ENCODE measurements around the gene SULT2B1.
"Not testable (repeated sequence)": the region's sequence is repeated elsewhere in the genome, so short reads cannot be mapped to it uniquely, and the experiment has no call there.

The SULT2B1 gene

DNA sequence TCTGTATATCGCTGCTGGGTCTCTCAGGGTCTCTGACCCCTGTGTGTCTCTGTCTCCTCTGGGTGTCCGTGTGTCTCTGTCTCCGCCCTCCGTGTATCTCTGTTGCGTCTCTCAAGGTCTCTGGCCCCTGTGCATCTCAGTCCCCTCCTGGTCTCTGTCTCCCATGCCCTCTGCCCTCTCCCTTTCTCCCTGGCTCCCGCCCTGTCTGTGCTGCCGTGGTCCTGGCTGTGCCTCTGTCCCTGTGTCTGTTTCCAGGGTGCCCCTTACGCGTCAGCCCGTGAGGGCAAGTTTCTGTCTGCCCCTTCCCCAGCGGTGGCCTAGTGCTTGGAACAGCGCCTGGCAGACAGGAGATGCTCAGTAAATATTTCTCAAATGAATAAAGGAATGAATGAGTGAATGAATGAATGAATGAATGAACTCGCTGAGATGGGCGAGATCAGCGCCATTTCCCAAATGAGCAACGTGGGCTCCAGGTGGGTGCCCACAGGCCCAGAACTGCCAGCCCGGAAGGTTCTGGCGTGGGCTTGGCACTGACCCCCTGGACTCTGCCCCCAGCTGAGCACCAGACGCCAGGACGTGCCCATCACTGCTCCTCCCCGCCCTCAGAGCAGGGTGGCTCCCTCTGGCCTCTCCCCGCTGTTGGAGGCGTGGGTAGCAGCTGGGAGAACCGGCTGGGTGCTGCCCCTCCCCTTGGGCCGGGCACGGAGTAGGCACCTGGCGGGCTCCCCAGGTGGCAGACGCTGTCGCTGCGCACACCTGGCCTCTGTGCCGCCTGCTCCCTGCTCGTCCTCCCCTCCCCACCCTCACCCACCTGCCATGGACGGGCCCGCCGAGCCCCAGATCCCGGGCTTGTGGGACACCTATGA is at the start of gene SULT2B1:
Gene SULT2B1, plus strand, starts transcription at position 736 of the 866 bp plus-strand sequence. Its CDS starts 81 bp downstream, at position 817.
- no peak for DNase-seq

DNA sequence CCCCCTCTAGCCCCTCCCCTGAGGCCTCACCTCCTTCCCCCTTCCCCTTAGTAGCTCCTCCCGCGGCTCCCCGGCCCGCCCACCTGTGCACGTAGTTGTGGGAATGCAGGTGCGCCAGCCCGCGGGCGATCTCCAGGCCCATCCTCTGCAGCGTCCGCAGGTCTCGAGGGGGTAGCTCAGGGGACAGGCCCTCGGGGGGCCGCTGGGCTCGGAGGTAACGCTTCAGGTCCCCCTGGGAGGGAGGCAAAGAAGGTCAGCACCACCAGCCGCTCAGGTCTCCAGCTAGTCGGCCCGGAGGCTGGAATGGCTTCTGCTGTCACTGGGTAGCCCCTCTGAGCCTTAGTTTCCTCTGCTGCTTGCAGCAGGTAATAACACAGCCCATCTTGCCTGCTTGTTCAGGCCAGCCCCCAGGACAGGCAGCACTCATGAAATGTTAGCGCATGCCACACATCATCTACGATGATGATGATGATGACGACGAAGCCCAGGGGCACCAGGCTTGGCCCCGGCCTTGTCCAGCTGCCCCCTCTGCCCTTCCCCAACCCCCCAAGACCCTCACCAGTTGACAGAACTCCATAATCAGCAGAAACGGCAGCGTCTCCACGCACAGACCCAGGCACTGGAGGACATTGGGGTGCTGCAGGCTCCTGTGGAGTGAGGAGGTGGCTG is 49.5 kb upstream of the SULT2B1 start:
- DNase-seq, result no peak

DNA sequence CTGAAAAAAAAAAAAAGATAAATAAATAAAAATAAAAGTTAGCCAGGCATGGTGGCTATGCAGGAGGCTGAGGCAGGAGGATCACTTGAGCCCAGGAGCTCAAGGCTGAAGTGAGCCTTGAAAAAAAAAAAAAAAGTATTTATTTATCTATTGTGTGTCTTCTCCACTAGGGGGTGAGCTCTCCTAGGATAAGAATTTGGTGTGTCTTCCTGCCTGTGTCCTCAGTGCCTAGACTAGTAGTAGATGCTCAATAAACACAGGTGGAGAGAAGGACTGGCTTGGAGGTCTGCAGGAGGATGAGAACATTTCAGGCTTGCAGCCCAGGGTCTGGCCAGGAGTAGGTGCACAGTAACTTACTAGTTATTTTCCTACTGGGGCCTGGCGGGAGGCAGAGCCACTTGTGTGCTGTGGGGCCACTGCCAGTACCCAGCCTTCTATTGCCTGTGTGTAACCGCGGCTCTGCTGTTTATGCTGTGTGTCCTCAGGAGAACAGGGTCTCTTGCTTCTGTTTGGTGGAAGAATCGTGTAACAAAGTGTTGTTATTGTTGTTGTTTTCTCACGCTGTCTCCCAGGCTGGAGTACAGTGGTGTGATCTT is 45.7 kb upstream of the SULT2B1 start:
- DNase-seq, result peak; percentile 17

DNA sequence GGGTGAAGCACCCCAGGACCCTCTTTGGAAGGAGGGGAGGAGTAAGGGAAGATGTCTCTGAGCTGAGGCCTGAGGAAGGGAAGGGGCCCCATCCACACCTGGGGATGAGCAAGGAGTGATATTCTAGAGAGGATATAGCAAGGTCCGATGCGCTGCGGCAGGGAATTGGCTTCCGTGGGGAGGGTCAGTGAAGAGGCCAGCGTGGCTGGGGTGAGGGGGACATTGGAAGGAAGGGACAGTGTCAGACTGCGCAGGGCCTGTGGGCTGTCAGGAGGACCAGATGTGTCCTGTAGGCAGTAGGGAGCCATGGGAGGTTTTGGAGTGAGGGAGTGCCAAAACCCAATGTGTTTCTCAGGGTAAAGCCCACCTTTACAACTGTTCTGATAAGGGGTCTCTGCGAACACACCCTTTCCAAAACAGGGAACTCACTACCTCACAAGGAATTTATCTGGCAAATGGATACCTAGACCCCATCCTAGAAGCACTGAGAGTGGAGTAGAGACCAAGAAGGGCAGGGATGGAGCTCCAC is 44.0 kb upstream of the SULT2B1 start:
- no peak for DNase-seq

GRCh38 chr19:48508729-48509411 is 43.1 kb upstream of the SULT2B1 start:
- no peak for DNase-seq

DNA sequence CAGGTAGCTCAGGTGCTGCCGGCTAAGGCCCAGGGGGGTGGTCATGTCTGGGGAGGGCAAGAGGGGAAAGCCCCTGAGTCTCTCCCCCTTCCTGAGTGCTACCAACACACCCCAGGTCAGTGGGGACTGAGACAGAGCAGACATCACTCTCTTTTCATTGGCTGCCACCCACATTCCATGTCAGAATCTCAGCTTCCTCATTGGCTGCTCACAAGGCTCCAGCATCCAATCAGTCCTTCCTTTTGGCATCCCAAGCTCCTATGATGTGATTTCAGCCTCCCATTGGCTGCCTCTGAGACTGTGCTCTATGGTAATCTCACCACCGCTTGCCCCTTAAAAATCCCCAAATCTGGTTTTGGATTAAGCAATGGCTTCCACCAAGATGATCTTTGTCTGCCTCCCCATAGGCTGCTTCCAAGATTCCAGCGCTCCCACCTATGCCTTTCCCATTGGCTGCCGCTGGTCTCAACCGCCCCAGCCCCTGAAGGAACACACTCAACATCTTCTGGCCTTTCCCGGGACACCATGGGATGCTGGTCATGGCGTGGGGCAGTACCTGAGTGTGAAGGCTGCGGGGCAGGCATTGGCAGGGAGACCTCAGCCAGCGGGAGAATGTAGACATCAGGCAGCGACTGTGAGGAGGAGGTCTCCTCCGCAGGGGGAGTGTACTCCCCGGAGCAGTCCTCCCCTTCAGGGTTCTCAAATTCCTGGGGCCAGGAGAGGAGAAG is 42.3 kb upstream of the SULT2B1 start:
- DNase-seq, result no peak

- DNase-seq, result no peak
Observed at GRCh38 chr19:48510421-48511268, 41.3 kb upstream of the SULT2B1 start.

DNA sequence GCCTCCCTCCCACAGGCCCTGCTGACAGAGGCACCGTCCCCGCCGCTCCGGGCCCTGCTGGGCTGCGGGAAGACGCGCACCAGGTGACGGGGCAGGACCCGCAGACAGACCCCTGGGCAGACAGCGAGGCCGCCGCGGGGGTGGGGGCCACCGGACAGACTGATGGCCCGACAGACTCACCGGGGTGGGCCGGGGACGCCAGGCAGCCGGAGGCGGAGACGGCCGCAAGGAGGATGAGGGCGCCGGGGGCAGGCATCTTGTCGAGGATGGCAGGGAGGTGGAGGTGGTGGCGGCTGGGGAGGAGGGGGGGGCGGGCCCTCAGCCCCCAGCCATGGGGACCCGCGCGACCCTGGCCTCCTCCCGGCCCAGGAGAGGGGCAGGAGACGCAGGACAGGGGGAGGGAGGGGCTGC is 40.6 kb upstream of the SULT2B1 start:
- no peak for DNase-seq

DNA sequence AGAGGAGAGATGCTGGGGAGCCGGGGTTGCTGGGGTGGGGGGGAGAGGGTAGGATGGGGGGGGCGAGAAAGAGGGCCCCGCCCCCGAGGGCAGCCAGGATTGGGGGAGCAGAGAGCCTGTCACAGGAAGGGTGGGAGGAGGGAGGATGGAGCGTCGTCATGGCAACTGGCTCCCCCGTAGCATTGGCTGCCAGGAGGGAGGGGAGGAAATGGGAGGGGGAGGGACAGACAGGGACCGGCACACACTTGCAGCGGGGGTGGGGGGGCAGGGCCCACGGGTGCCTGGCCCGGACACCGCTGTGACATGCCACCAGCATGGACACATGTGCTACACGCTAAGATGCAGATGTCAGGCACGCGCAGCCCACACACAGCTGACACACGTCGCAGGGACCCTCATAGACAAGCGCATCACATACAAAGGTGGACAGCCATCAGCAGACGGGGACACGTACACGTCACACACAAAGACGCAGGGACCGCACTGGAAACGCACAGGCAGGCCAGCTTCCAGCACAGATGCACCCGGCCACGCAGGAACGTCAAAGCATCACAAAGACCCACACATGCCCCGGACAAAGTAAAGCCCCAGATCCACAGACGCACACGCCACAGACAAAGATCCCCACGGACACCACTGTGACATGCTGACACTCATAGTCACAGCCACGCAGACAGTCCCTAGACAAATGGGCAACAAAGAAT is 40.0 kb upstream of the SULT2B1 start, which contains the start of gene LMTK3:
Gene LMTK3, minus strand, starts transcription at position 36 of the 704 bp plus-strand sequence. CDS start 259 bp downstream, outside the sequence.
- DNase-seq, result no peak

- DNase-seq, result no peak
Observed at GRCh38 chr19:48512504-48513288, 39.3 kb upstream of the SULT2B1 start.

DNA sequence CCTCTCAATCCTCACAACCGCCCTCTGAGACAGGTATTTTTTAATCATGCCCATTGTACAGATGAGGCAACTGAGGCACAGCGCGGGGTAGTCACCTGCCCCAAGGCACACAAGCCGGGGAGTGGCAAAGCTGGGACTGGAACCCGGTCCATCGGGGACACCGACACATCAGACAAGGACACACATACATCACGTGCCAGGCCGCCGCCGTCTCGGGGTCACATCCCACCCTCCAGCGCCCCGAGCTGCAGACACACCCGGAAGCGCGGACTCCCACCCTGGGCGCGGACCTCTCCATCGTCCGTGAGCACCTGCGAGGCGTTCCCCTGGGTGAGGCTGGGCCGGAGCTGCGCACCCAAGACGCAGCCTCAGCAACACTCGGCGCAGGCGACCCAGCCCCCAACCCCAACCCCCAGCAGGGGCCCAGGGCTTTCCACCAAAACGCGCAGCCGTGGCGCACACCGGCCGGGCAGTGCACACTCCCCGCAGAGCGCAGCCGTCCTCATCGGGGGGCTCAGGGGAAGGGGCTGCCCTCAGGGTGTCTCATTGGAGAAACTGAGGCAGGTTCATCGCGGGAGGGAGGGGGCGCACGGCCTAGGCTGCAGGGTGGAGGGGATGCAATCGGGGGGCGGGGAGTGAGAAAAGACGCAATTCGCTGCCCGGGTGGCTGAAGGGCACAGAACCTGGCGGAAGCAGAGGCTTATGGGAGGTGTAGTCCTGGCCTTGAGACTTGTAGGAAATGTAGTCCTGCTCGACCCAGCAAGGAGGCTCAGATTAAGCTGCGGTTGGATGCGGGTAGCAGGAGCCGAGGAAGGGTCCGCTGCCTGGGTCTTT is 38.5 kb upstream of the SULT2B1 start:
- peak; percentile 31 for DNase-seq

- DNase-seq, result no peak
Observed at GRCh38 chr19:48514123-48514458, 37.9 kb upstream of the SULT2B1 start.

- no peak for DNase-seq
Observed at GRCh38 chr19:48516536-48516935, 35.4 kb upstream of the SULT2B1 start.

DNA sequence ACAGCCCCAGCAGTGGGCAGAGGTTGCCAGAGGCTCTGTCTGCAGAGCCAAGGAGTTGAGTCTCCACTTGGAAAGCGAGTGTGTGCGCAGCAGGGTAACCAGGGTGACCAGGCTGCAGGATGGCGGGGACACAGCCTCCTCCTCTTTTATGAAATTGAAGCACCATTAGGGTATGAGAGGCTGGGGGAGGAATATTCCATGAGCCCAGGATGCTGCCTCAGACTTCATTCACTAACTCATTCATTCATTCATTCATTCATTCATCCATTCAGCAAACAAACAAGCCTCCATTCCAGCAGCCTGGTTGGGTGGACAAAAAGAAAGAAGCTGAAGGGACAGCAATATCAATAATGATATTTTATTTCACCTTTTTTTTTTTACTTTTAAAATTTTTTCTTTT is 33.8 kb upstream of the SULT2B1 start:
- DNase-seq, result no peak

DNA sequence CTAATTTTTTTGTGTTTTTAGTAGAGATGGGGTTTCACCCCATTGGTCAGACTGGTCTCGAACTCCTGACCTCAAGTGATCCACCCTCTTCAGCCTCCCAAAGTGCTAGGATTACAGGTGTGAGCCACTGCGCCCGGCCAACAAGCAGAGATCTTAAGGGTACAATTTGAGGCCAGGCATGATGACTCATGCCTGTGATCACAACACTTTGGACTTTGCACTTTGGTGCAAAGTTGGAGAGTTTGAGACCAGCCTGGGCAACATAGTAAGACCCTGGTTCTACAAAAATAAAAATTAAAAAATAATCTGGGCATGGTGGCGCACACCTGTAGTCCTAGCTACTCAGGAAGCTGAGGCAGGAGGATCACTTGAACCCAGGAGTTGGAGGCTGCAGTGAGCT is 32.5 kb upstream of the SULT2B1 start:
- not testable (repeated sequence) for DNase-seq

- no peak for DNase-seq
Observed at GRCh38 chr19:48520134-48520533, 31.8 kb upstream of the SULT2B1 start.

GRCh38 chr19:48524221-48524620 is 27.8 kb upstream of the SULT2B1 start:
- DNase-seq, result no peak

GRCh38 chr19:48524732-48525131 is 27.2 kb upstream of the SULT2B1 start:
- DNase-seq, result no peak

GRCh38 chr19:48529156-48529555 is 22.8 kb upstream of the SULT2B1 start:
- DNase-seq, result no peak

All from GF-D8 (cell line).